HG03280 (cell line): Measurements from ENCODE around the gene FTO.

Source experiments
- ATAC-seq: cut with Tn5 transposase; IDR thresholded peaks from one replicate; pipeline ENCODE4 v1.9.1; 2021; ENCODE audit warnings: mild to moderate bottlenecking, moderate library complexity; ENCODE audit not compliant: unreplicated experiment

Gene FTO

DNA sequence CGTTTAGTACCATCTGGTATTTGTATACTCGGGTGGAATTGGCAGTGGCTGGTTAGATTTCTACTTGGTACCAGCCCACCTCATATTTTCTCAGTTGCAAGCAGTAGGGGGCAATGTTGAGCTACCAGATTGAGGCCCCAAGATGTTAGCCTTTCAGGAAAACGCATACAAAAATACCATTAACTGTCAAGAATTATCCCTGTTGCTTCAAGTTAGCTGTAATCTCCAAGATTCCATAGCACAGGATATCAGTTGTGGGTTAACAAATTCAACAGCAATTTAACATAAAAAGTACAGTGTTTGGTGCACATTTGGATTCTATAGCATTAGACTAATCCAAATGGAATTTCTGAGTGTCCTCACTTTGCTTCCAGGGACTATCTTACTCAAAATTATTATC, 188.2 kb downstream of the FTO start:
- ATAC-seq, result no peak

DNA sequence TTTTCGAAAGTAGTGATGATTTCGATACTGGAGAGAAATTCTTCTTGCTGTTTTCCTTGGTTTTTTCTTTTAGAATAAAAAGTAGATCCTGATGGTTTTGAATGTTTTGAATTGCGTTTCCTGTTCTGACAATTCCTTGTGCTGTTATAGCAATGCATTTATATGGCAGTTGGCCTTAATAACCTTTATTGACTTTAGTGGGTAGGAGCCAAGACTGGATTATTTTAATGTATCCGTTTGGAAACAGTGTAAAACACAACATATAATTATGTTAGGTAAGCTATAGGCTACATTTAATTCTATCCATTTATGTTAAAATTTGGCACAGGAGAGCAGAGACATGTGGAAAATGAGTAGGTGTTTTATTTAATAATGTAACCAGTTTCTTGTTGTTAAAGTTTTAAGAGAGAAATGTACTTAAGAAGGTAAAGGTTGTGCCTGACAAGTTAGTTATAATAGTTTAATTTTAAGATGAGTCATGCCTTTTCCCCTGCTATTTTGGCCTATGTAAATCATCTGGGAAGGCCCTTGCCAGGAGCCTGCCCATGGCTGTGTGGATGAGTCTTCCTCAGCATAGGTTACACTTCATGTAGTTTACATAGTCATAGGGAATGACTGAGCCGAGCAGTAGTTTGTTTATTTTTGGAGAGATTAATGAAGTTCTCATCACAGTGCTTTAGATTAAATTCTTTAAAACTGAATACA, 189.9 kb downstream of the FTO start:
- no peak for ATAC-seq

DNA sequence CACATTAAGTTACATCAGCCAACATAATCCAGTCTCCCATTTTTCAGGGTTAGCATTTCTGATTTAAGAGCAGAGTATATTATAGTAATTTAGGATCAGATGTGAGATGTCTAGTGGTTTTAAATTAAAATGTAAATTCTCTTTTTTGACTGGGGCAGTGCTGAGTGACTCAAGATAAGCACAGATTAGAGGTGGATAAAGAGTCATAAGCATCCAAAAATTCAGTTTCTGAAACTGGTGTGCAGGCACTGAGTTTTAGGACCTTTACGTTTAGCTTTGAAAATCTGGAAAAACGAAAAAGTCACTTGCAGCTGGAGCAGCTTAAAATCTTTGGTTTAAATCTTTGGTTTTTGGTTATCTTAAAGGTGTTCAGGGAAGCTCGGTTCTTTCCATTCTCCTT, 190.7 kb downstream of the FTO start:
- ATAC-seq, result no peak

DNA sequence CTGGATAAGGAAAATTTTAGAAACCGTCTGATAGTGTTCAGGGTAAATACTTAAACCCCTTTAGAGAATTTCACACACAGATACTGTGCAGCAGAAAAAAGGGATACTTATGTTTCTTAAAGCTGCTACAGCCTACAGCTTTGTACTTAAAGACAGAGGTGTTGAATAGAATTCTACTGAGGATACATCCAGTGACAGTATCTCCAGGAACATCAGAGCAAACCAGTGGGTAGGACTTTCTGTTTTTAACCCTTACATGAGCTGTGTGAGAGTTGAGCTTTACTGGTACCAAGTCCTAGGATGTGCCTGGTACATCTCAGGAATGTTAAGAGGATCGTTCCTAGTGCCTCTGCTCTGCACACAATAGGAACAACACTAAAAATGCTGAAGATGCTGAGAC, 191.5 kb downstream of the FTO start:
- no peak for ATAC-seq

DNA sequence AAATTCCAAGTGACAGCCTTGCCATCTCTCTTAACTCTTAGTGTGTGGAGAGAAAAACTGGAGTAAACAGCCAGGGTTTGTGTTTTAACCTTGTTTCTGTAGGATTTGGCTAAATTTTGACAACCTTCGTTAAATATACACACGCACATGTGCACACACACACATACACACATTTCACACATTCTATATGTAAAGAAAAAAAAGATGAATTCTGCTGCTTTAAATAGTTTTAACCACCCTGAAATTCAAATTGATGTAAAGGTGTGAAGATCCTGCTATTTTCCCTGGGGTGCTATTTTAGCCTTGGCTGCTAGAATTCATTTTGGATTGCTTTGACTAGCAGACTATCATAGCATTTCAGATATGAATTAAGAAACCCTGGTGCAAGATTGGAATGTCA, 191.9 kb downstream of the FTO start:
- no peak for ATAC-seq

DNA sequence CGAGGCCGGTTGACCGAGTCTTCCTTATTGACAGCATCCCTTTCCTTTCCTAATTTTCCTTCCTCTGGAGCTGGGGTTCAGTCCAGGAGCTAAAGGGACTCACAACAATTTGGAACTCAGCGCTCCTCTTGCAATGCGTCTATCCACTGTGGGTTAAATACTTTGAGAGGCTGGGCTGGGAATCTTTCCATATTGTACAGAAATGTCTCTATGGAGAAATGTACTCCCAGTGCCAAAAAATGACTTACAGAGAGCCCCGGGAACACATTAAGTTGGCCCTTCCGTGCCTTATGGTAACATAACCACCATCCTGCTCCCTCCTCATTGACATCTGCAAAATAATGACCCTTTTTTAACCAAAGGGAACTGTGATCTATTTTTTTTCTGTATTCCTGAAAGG, 192.8 kb downstream of the FTO start:
- no peak for ATAC-seq

DNA sequence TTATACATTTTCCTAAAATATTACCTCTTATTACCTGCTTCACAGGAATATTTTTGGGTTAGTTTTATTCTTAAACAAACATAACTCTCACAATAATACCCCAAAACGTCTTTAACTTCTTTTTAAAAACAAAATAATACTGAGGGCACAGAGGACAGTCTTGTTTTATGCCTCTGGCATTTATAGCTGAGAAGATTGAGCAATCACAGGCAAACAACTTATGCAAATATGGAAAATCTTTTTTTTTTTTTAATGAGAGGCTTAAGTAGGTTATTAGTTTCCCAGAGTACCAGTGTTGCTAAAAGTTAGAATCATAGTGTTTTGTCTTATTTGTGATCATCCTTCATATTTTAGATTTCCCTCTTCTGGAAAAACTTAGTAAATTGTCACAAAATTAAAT, 195.0 kb downstream of the FTO start:
- no peak for ATAC-seq

DNA sequence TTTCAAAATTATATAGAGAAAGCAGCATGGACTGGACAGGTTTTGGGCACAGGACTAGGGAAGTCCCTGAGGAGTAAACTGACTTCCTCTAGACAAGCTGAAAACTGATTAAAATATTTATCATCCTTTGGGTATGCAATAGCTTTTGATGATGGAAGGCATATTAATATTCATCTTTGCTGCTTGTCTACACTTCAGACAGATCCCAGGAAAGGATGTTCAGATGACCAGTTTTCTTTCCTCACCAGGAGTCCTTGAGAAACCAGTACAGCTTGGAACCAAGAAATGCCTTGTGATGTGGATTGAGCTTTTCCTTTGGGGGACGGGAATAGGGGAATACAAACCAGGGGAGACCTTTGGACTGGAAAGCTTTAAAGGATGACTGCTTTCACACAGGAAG, 195.5 kb downstream of the FTO start:
- ATAC-seq, result no peak

DNA sequence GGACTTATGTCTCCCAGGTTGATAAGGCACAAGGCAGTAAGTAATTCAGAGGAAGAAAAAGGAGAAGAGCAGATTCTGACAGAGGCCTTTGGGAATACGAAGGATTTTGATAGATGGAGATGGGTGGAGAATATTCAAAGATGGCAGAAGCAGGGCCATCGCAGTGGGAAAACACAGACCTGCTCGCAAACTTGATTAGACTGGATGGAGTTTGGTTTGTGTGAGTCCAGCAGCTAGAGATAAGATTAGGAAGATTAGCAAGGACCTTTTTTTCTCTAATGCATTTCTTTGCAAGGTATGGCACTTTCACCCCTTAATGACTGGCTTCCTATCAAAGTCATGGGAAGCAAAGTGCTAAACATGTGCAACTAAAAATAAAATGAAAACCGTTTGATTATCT, 196.7 kb downstream of the FTO start:
- no peak for ATAC-seq

DNA sequence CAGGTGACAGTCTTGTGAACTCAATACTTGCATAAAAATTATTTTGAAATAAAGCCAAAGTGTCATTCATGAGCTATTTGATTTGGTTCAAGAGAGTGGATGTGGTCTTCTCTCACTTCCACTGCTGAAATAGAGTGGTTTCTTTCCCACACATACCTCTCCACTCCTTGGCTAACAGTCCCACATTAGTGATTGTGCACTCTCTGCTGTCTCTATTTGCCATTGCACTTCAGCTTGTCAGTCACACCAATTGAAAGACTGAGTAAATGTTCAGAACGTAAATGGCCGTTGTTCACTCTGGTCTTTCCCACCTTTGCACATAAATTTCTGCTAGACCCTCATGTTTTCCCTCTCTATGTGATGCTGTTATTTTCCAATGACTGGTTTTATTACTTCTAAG, 197.5 kb downstream of the FTO start:
- ATAC-seq, result no peak

DNA sequence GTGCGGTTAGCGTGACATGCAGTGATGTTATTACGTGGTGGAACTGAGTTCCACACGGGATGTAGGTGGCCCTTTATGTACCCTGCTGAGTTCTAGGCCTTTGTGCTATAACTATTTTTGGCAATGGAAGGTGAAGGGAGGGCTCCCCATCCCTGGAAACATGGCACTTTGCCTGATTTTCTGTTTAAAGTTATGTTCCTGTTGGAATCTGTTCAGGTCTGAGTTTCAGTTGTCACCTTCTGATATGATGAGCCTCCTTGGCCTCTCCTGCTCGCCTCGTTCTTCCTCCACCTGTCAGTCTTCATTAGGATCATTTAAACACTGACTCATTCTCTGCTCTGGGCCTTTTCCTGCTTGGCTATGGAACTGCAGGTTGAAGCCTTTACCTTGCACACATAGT, 200.6 kb downstream of the FTO start:
- ATAC-seq, result no peak

DNA sequence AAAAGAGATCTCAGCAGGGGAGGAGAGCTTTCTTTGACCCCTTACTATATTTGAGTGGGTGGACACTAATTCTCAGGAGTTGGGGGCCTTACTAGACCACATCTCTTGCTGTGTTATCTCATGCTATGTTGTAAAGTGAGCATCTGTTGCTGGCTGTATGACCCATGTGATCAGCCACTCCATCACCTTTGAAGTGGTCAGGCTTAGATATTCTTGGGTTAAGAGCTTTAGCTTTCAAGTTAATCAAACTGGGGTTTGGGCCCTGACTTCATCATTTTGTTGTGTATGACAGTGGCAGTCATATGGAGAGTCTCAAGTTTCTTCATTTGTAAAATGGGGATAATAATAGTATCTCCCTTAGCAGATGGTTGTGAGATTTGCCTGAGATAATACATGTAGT, 201.1 kb downstream of the FTO start:
- ATAC-seq, result no peak

DNA sequence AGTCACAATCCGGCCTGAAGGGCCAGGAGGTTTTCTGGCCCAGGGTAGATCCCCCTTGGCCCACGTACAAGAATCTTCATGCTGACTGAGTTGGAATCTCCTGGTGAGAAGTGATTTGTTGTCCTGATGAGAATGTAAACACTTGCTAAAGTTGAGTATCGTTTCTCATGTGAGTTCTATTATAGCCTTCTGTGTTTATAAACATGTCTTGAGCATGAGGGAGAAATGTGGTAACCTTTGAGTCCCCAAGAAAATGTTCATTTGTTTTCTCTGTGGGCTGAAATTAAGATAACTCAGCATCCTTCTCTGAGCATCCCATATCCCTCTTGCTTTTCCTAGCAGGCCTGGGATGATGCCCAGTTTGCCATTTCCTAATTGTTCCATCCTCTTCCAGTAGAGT, 204.8 kb downstream of the FTO start:
- ATAC-seq, result no peak

DNA sequence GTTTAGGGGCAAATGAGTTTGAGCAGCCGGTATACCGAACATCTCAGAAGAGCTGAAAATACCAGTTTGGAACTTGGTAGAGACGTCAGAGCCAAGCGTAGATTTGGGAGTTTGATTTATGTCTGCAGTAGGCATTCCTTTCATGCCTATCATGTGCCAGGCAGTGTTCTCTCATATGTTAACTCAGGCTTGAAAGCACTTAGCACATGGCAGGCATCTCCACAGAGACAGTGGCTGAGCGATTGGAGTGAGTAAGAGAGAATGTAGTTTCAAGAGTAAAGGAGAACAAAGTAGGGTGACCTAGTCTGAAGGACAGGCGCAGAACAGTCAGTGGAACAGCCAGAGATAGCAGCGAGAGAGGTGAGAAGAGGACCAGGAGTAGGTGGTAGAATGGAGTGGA, 207.0 kb downstream of the FTO start:
- ATAC-seq, result no peak

DNA sequence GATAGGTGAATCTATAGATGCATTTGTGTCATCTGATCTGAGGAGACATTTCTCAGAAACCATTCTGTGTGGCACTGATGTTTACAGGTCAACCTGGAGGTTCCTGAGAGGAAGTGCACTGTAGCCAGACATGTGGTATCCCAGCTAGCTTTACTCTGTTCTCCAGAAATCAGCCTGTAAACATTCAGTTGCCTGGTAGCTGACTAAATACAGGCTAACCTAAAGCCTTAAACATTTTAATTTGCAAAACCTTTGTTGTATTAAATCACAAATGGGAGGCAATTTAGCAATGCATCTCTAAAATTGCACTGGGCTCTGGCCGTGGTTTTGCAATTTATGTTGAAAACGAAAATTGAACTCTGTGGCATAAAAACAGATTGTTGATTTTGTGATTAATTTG, 207.6 kb downstream of the FTO start:
- no peak for ATAC-seq

DNA sequence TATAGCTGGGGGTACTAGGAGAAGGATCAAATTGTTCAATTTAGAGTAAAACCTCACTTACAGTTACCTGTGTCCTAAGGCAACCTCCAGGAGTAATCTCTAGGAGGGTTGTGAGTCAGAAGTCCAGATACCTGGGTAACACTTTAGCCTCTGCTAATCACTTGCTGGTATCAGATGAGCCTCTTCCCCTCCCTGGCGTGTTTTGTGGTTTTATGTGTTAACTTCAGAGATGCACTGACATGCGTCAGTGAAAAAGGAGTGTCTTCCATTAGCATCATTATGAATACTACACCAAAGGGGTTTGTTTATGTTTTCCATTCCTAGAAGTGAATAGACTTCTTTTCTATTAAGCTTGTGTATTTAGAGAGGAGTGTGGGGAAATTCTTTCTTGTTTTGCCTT, 208.2 kb downstream of the FTO start:
- no peak for ATAC-seq

DNA sequence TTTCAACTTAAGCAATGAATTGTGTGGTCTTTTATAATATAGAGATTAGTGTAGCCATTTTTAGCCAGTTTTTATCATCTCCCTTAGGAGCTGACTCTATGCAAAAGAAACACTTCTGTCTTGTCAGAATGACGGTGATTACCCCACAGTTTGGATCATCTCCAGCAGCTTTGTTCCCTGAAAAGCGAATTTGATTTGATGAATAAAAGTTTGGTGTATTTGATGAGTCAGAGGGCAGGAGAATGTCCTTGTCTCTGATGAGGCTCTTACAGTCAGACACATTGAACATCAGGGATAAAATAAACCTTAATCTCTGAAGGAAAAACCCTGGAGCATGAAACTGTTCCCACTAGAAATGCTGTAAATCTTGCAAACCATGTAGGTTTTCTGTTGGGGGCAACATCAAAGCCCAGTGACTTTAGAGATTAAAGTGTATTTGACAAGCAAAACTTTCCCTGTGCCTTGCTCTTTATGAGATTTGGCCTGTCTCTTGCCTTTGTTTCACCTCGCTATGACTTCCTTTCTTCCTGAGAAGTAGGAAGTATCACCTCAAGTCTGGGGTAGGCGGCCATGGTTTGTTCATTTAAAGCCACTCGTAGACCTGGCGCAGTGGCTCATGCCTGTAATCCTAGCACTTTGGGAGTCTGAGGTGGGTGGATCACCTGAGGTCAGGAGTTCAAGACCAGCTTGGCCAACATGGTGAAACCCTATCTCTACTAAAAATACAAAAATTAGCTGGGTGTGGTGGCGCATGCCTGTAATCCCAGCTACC, 209.3 kb downstream of the FTO start:
- no peak for ATAC-seq

DNA sequence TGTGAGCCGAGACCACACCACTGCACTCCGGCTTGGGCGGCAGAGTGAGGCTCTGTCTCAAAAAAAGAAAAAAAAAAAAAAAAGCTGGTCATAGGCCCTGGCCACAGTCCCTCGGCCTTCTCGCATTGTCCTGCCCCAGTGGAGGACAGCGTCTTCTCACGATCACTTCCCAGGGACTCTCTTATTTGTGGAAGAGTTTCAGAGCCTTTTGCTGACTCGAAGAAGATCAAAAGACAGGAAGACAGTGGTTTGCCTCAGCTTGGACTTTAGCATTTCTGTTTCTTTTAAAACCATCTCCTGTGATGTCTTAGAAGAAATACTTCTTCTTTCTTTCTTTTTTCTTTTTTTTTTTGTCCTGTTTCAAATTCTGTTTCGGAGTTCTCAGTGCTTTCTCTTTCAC, 210.0 kb downstream of the FTO start:
- no peak for ATAC-seq

DNA sequence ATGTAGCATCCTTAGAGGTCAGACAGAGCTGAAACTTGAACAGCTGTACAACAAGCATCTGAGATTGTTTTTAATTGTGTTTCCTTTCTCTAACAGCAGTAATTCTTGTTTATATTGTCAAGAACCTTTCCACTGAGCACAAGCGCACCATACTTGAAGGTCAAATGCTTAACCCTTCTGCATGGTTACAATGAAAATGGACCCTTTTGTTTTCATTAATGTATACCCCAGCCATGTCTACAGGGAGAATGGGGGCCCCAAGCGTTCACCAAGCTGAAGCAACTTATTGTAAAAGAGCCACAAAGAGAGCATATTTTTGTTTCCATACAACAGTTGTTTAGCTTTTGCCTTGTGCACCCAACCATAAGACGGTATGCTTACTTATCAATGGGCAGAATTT, 210.8 kb downstream of the FTO start:
- no peak for ATAC-seq

DNA sequence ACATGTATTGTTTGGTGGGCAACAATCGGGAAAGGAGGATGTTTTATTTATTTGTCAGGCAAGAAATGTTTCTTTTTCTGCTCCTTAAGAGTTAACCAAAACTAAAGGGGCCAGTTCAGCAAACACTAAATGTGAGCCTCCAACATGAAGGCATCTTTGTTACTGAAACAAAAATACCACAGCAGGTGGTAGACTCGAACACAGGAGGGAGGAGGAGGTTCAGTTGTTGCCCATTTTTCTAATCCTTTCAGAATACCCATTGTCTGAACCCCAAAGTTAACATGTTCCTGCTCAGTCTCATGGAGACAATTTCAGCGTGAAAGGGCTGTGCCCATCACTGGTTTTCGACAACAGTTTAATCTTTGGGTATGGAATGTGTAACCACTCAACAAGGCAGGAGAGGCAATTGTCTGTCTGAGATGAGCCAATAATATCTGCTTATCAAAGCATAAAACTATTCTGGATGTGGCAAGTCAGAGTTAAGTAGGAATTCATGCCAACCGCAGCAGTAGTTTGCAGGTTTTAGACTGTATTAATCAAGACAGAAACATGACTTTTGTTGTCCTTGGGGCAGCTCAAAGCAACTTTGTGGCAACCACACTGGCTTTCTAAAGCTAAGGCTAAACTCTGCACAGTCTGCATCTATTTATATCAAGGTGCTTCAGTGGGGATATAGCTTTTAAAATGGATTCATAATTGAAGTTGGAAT, 211.7 kb downstream of the FTO start:
- no peak for ATAC-seq

DNA sequence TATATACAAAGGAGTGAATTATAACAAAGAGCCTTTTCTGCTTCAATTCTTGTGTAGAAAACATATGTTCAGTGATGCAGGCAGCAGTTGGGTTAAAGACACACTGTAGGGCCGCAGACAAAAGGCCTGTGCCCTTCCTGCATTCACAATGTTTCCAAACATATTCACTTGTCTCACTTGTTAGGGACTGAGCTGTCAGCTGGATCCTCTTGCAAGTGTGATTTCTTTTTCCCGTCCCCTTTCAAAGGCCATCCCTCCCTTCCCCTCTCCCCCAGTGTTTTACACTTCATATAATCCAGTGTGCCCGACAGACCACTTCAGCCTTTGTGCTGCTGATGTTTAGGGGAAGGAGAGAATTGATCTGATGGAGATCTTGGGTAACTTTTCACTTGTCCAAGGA, 217.0 kb downstream of the FTO start:
- ATAC-seq, result no peak
